RWPE1 (cell line): Measurements from ENCODE around the gene FAIM2.

ENCODE experiments used
- CTCF ChIA-PET: fragments of 350-600 bp; sonication (Branson Sonifier 250); formaldehyde crosslinking; extraction: SDS; loops from one replicate; lab custom pipeline; 2021; lab: Yijun Ruan, JAX
- POLR2A ChIA-PET: fragments of 400-600 bp; formaldehyde crosslinking; extraction: SDS; loops from one replicate; lab custom pipeline; 2020; ENCODE audit warnings: antibody characterized with exemption; ENCODE audit not compliant: low non-redundant PET; lab: Yijun Ruan, JAX
- DNase-seq: peaks from one replicate; pipeline ENCODE4 v3.0.0; 2012; ENCODE audit warnings: low spot score
- H3K27ac ChIP-seq: fragments of 450-650 bp; 2 replicates; pipeline ENCODE4 v1.5.1; 2017
- CTCF ChIP-seq: fragments of 450-650 bp; conservative IDR thresholded peaks from 2 replicates; pipeline ENCODE4 v1.5.1; 2017; ENCODE audit warnings: low read depth, mild to moderate bottlenecking

FAIM2 gene

GRCh38 chr12:49827401-49828099, 76.2 kb downstream of the FAIM2 start:
- DNase-seq = peak; percentile 71
- ChIA-PET POLR2A (interaction anchor here (0.6 to 0.8 kb wide), 2 partner anchors 28 to 86 kb away, joined by 3 read pairs; partner anchors contain the start of gene TMBIM6), CTCF (no interaction called here)
- TF ChIP-seq CTCF = no peak
- peak overlapping the region; percentile 91 for H3K27ac ChIP-seq

GRCh38 chr12:49827051-49827400, 76.7 kb downstream of the FAIM2 start:
- no peak for TF ChIP-seq CTCF
- POLR2A ChIA-PET = interaction anchor here (0.6 kb wide), 1 partner anchor 28 kb away, joined by 3 read pairs; no protein-coding TSS in a partner anchor
- CTCF ChIA-PET = no interaction called here
- no peak for DNase-seq
- peak overlapping the region; percentile 91 for H3K27ac ChIP-seq

- no peak for TF ChIP-seq CTCF
- peak overlapping the region; percentile 91 for H3K27ac ChIP-seq
- CTCF ChIA-PET = interaction anchor here (1.0 kb wide), 1 partner anchor 48 kb away, joined by 3 read pairs; no protein-coding TSS in a partner anchor
- DNase-seq = no peak
- POLR2A ChIA-PET = no interaction called here
Observed at GRCh38 chr12:49825971-49826421, 77.7 kb downstream of the FAIM2 start.

- peak overlapping the region; percentile 91 for H3K27ac ChIP-seq
- CTCF ChIA-PET = interaction anchor here (0.5 to 0.7 kb wide), 3 partner anchors 20 to 286 kb away, joined by 3 read pairs; partner anchors contain the start of gene COX14
- POLR2A ChIA-PET = no interaction called here
- TF ChIP-seq CTCF = no peak
- no peak for DNase-seq
Observed at GRCh38 chr12:49825360-49825970, 78.2 kb downstream of the FAIM2 start.

GRCh38 chr12:49824895-49825294, 78.8 kb downstream of the FAIM2 start:
- peak overlapping the region; percentile 91 for H3K27ac ChIP-seq
- no peak for TF ChIP-seq CTCF
- no peak for DNase-seq
- POLR2A ChIA-PET = no interaction called here
- CTCF ChIA-PET = interaction anchor here (0.5 to 0.7 kb wide), 3 partner anchors 20 to 287 kb away, joined by 3 read pairs; partner anchors contain the start of gene COX14

GRCh38 chr12:49824416-49824815, 79.3 kb downstream of the FAIM2 start:
- no peak for TF ChIP-seq CTCF
- POLR2A ChIA-PET = no interaction called here
- peak overlapping the region; percentile 91 for H3K27ac ChIP-seq
- CTCF ChIA-PET = no interaction called here
- DNase-seq = no peak
